PC-3 (cell line): ENCODE measurements around the gene AMFR. TPM values are rescaled to one million over a fixed set of nuclear protein-coding genes. Genes with fewer than 3 reads are reported as not detected.

Experiments
- ATAC-seq: fragments of 200-7000 bp; cut with Tn5 transposase; 2 replicates; pipeline ENCODE4 v1.9.1; 2020; ENCODE audit warnings: mild to moderate bottlenecking, moderate library complexity
- BruUV-seq: library from RNA; stranded (reverse); fragments of 400-500 nt; replicated peaks from 2 replicates; lab custom pipeline; 2021; lab: Mats Ljungman, UMichigan
- CTCF ChIA-PET: fragments of 300-600 bp; sonication (Branson Sonifier 250); formaldehyde crosslinking; loops from one replicate; lab custom pipeline; 2022; ENCODE audit warnings: antibody characterized with exemption; lab: Charles Lee
- POLR2A ChIA-PET: fragments of 300-600 bp; sonication (Branson Sonifier 250); formaldehyde crosslinking; loops from one replicate; lab custom pipeline; 2022; ENCODE audit warnings: antibody characterized with exemption; ENCODE audit not compliant: unreplicated experiment; lab: Charles Lee
- DNase-seq: peaks from one replicate; pipeline ENCODE4 v3.0.0-alpha.2; 2015
- H2AFZ ChIP-seq: fragments of 300-600 bp; sonication (generic); 2 replicates; pipeline ENCODE4 v1.6.0; 2016; ENCODE audit warnings: antibody characterized with exemption, low read length
- H3F3A ChIP-seq: fragments of 300-600 bp; sonication (generic); one replicate; pipeline ENCODE4 v1.6.0; 2017; ENCODE audit warnings: antibody characterized with exemption, low read length, control low read depth, mild to moderate bottlenecking; ENCODE audit not compliant: unreplicated experiment
- H3K27ac ChIP-seq: fragments of 300-600 bp; sonication (generic); 2 replicates; pipeline ENCODE4 v1.5.1; 2016; ENCODE audit warnings: mild to moderate bottlenecking, low read length
- H3K27me3 ChIP-seq: fragments of 300-600 bp; sonication (generic); 2 replicates; pipeline ENCODE4 v1.6.1; 2016; ENCODE audit warnings: low read length, mixed read lengths
- H3K36me3 ChIP-seq: fragments of 300-600 bp; sonication (generic); 2 replicates; pipeline ENCODE4 v1.6.1; 2016; ENCODE audit warnings: low read depth, mixed run types, low read length, mixed read lengths
- H3K4me1 ChIP-seq: fragments of 300-600 bp; sonication (generic); 2 replicates; pipeline ENCODE4 v1.5.1; 2016; ENCODE audit warnings: low read length; ENCODE audit not compliant: insufficient read depth
- H3K4me2 ChIP-seq: fragments of 300-600 bp; sonication (generic); 2 replicates; pipeline ENCODE4 v1.6.0; 2016; ENCODE audit warnings: low read length
- H3K4me3 ChIP-seq: fragments of 300-600 bp; sonication (generic); 2 replicates; pipeline ENCODE4 v1.5.1; 2016; ENCODE audit warnings: mild to moderate bottlenecking, low read length, mixed read lengths
- H3K79me2 ChIP-seq: fragments of 300-600 bp; sonication (generic); 2 replicates; pipeline ENCODE4 v1.6.1; 2017; ENCODE audit warnings: low read length, mixed read lengths
- H3K9ac ChIP-seq: fragments of 300-600 bp; sonication (generic); 2 replicates; pipeline ENCODE4 v1.6.0; 2016; ENCODE audit warnings: mild to moderate bottlenecking, low read length
- H3K9me2 ChIP-seq: fragments of 300-600 bp; sonication (generic); replicated peaks from 2 replicates; pipeline ENCODE4 v1.6.1; 2016; ENCODE audit warnings: mixed run types, low read length, mixed read lengths
- H3K9me3 ChIP-seq: fragments of 300-600 bp; sonication (generic); 2 replicates; pipeline ENCODE4 v1.6.1; 2016; ENCODE audit warnings: low read length, mixed read lengths
- H4K20me1 ChIP-seq: fragments of 300-600 bp; sonication (generic); 2 replicates; pipeline ENCODE4 v1.6.1; 2016; ENCODE audit warnings: low read length, mixed read lengths
- EZH2 ChIP-seq: fragments of 300-600 bp; sonication (generic); IDR thresholded peaks from one replicate; pipeline ENCODE4 v1.6.1; 2017; ENCODE audit warnings: antibody characterized with exemption, mild to moderate bottlenecking, low read length; ENCODE audit not compliant: unreplicated experiment
- EZH2phosphoT487 ChIP-seq: fragments of 300-600 bp; sonication (generic); IDR thresholded peaks from 2 replicates; pipeline ENCODE4 v1.6.1; 2018; ENCODE audit warnings: mild to moderate bottlenecking, antibody characterized with exemption, low read length, borderline replicate concordance
- intact Hi-C: fragments of 100-400 bp; cut with micrococcal nuclease; formaldehyde crosslinking; loops from 2 replicates; pipeline ENCODE4 v1.9.0; 2023
- total RNA-seq: library from RNA; depleted of rRNA; stranded (reverse); fragments of >200 nt; gene quantifications from 2 replicates; pipeline ENCODE4 v1.2.3, GENCODE V29; 2014
- TF ChIP-seq, protein P1 (sequence below): fragments of 300-600 bp; sonication (generic); conservative IDR thresholded peaks from 2 replicates; pipeline ENCODE4 v1.5.1; 2017; ENCODE audit warnings: antibody characterized with exemption, low read depth, mild to moderate bottlenecking, low read length

The AMFR gene
- total RNA-seq, 1 experiment from 2014 or later: 98.9 TPM

DNA sequence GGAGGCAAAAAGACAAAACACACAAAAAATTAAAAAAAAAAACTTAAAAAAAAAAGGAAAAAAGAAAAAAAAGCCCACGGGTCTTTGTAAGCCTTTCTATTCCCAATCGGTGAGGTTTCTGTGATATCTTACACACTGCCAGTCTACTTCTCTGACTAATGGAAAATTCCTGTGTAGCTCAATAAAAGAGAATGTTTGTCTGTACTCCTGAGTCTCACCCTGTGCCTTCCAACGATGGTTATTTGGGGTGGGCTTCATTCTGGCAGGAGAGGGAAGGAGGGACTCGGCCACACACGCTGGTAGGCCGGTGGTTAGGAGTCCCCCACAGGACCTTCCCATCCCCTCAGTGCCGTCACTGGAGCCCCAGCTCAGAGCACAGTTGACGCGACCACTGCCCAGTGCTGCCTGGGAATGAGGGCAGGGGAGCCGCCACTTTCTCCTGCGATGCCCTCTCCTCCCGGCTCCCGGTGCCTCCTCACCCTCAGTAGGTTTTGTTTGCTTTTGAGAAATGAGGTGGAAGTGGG, 68.0 kb downstream of the AMFR start:
- Histone ChIP-seq H2AFZ (peak overlapping the region; percentile 73), H3K36me3 (no peaks in the 10 kb centered on the region), H3K27me3 (no peaks in the 10 kb centered on the region), H3K4me2 (peak overlapping the region; percentile 84), H3K9ac (peak overlapping the region; percentile 60), H3K9me3 (no peaks in the 10 kb centered on the region), H4K20me1 (no peaks in the 10 kb centered on the region), H3K9me2 (no peaks in the 10 kb centered on the region), H3K4me1 (peaks cover 9% of the 10 kb centered on the region), H3K27ac (peak overlapping the region; percentile 28), H3F3A (no peaks in the 10 kb centered on the region), H3K79me2 (no peaks in the 10 kb centered on the region), H3K4me3 (peak overlapping the region; percentile 67)
- no peak for TF ChIP-seq EZH2phosphoT487
- TF ChIP-seq, protein P1, sequence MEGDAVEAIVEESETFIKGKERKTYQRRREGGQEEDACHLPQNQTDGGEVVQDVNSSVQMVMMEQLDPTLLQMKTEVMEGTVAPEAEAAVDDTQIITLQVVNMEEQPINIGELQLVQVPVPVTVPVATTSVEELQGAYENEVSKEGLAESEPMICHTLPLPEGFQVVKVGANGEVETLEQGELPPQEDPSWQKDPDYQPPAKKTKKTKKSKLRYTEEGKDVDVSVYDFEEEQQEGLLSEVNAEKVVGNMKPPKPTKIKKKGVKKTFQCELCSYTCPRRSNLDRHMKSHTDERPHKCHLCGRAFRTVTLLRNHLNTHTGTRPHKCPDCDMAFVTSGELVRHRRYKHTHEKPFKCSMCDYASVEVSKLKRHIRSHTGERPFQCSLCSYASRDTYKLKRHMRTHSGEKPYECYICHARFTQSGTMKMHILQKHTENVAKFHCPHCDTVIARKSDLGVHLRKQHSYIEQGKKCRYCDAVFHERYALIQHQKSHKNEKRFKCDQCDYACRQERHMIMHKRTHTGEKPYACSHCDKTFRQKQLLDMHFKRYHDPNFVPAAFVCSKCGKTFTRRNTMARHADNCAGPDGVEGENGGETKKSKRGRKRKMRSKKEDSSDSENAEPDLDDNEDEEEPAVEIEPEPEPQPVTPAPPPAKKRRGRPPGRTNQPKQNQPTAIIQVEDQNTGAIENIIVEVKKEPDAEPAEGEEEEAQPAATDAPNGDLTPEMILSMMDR: no peak
- no peak for TF ChIP-seq EZH2
- CTCF ChIA-PET: interaction anchor here (1.6 kb wide), 1 partner anchor 27 kb away, joined by 9 read pairs; no protein-coding TSS in a partner anchor
- peak; percentile 46; the same call in 1 of the 2 replicates for ATAC-seq
- no TSS peak for BruUV-seq
- intact Hi-C loops: no loop called here
- POLR2A ChIA-PET: no interaction called here
- DNase-seq: peak; percentile 11

DNA sequence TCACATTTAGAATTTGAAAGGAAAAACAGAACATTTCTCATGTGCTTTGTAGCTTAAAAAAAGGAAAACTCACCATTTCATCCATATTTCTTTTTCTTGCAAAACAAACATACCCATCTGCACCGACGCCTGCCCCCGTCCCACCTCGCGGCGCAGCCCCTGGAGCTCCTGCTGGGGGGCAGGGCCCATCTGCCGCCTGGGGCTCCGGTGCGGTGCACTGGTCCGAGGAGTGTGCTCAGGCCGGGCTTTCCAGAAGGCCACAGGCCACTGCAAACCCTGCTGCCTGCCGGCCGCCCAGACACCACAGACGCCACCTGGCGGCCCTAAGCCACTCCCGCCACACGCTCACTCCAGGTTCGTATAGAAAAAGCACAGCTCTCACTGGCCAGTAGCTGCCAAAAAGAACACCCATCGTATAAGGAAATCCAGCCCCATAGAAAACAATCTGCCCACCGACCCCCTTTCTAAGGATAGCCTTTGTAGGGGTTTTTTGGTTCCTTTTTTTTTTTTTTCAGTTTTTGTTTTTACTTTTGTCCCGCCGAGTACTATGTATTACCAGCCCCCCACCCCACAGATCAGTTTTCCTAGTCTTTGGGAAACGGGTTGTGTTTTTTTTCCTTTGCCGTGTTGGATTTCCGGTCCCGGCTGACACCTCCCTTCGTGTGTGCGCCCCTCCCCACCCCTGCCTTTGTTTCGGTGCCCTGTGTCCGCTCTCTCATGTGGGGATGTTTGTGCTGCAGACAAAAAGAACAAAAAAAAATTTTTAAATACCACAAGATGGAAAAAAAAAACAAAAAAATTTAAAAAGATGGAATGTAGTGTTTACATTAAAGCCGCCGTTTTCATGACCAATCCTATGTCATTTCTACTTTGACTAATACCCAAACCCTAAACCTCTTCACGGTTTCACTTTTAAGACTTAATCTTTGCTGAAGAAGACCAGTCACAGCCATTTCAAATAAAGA, 68.8 kb downstream of the AMFR start:
- Histone ChIP-seq H3K9me2 (no peaks in the 10 kb centered on the region), H3F3A (no peaks in the 10 kb centered on the region), H3K9ac (peak overlapping the region; percentile 60), H3K4me2 (peak overlapping the region; percentile 84), H3K4me3 (peak overlapping the region; percentile 67), H3K79me2 (no peaks in the 10 kb centered on the region), H4K20me1 (no peaks in the 10 kb centered on the region), H3K4me1 (peaks cover 9% of the 10 kb centered on the region), H2AFZ (peak overlapping the region; percentile 73), H3K27ac (peak overlapping the region; percentile 28), H3K36me3 (no peaks in the 10 kb centered on the region), H3K9me3 (no peaks in the 10 kb centered on the region), H3K27me3 (no peaks in the 10 kb centered on the region)
- intact Hi-C loops: loop anchor here (1.0 kb wide), 1 partner anchor 24 kb away; no protein-coding TSS in a partner anchor
- DNase-seq: peak; percentile 83
- CTCF ChIA-PET: interaction anchor here (0.5 to 1.8 kb wide), 7 partner anchors 24 to 515 kb away, joined by 3 to 11 read pairs (median 4); no protein-coding TSS in a partner anchor
- no TSS peak for BruUV-seq
- ATAC-seq: peak; percentile 96
- POLR2A ChIA-PET: no interaction called here
- no peak for TF ChIP-seq EZH2phosphoT487
- TF ChIP-seq, protein P1: peak; percentile 81
